Endothelial cell of umbilical vein (primary cell): Measurements from ENCODE around the gene CFAP46. TPM values are rescaled to one million over a fixed set of nuclear protein-coding genes. Genes with fewer than 3 reads are reported as not detected.

Experiments used
- BruUV-seq: library from RNA; stranded (reverse); fragments of 400-500 nt; replicated peaks from 2 replicates; lab custom pipeline; 2021; lab: Mats Ljungman, UMichigan
- CTCF ChIA-PET: fragments of 300-600, 350-600 bp; sonication (Branson Sonifier 250); formaldehyde crosslinking; loops from one replicate; lab custom pipeline; 2021; ENCODE audit warnings: antibody characterized with exemption, inconsistent platforms; lab: Charles Lee
- POLR2A ChIA-PET: fragments of 300-600, 350-600 bp; sonication (Branson Sonifier 250); formaldehyde crosslinking; loops from one replicate; lab custom pipeline; 2021; ENCODE audit warnings: antibody characterized with exemption, inconsistent platforms; lab: Charles Lee
- DNase-seq: peaks from one replicate; pipeline ENCODE4 v3.0.0-alpha.2; 2011; ENCODE audit warnings: low read depth, low spot score
- FAIRE-seq: peaks from 2 replicates; lab custom pipeline; 2011; peaks lifted over from hg19 to GRCh38; lab: Jason Lieb, UNC
- H2AFZ ChIP-seq: 2 replicates; pipeline ENCODE4 v1.6.0; 2012; ENCODE audit warnings: low read depth, low read length, control low read depth, inconsistent platforms
- H3K27ac ChIP-seq: 2 replicates; pipeline ENCODE4 v1.5.1; 2011; ENCODE audit warnings: low read depth, mild to moderate bottlenecking, control low read depth, low read length, moderate library complexity; ENCODE audit not compliant: insufficient read depth
- H3K27me3 ChIP-seq, 2 experiments: 2 replicates each; pipeline versions ENCODE4 v1.6.0 to v1.6.1; 2011; ENCODE audit warnings: low read length in 2 of 2, mixed read lengths in 1 of 2; ENCODE audit not compliant: control insufficient read depth in 2 of 2, insufficient read depth in 2 of 2
- H3K36me3 ChIP-seq, 2 experiments: 2 replicates in 1 of 2; 3 replicates in 1 of 2; pipeline ENCODE4 v1.5.1; 2011; ENCODE audit warnings: low read length in 2 of 2, mild to moderate bottlenecking in 1 of 2, moderate library complexity in 1 of 2; ENCODE audit not compliant: control insufficient read depth in 2 of 2, insufficient read depth in 2 of 2; ENCODE audit errors: extremely low read depth in 1 of 2
- H3K4me1 ChIP-seq: 3 replicates; pipeline ENCODE4 v1.5.1; 2011; ENCODE audit warnings: mild to moderate bottlenecking, low read length; ENCODE audit not compliant: control insufficient read depth, insufficient read depth; ENCODE audit errors: extremely low read depth
- H3K4me2 ChIP-seq: 2 replicates; pipeline ENCODE4 v1.6.1; 2011; ENCODE audit warnings: low read length, control low read depth, mixed read lengths; ENCODE audit not compliant: insufficient read depth
- H3K4me3 ChIP-seq, 3 experiments: fragments of 200-600 bp in 1 of 3; sonication (generic), shearing (Covaris generic) in 1 of 3; replicated peaks in 1 of 3; 2 replicates each; pipeline ENCODE4 v1.5.1; 2011 to 2016; ENCODE audit warnings: control low read depth in 3 of 3, low read length in 3 of 3, mild to moderate bottlenecking in 2 of 3, inconsistent platforms in 1 of 3, low read depth in 1 of 3, moderate library complexity in 1 of 3; ENCODE audit not compliant: insufficient read depth in 1 of 3
- H3K79me2 ChIP-seq: 2 replicates; pipeline ENCODE4 v1.6.0; 2012; ENCODE audit warnings: low read length, inconsistent platforms; ENCODE audit not compliant: control insufficient read depth, insufficient read depth
- H3K9ac ChIP-seq: replicated peaks from 2 replicates; pipeline ENCODE3; 2011; ENCODE audit warnings: low read length, control low read depth; ENCODE audit not compliant: insufficient read depth; ENCODE audit errors: extremely low read depth
- H3K9me1 ChIP-seq: replicated peaks from 3 replicates; pipeline ENCODE4 v1.6.0; 2011; ENCODE audit warnings: mild to moderate bottlenecking, low read length; ENCODE audit not compliant: control insufficient read depth, insufficient read depth; ENCODE audit errors: extremely low read depth
- H3K9me3 ChIP-seq: replicated peaks from 2 replicates; pipeline ENCODE4 v1.5.1; 2012; ENCODE audit warnings: low read length, inconsistent platforms; ENCODE audit not compliant: control insufficient read depth, insufficient read depth
- H4K20me1 ChIP-seq: replicated peaks from 2 replicates; pipeline ENCODE3; 2011; ENCODE audit warnings: mild to moderate bottlenecking, low read length; ENCODE audit not compliant: control insufficient read depth, insufficient read depth; ENCODE audit errors: extremely low read depth
- CTCF ChIP-seq, 2 donors: IDR thresholded peaks; 1 replicate in 1 of 2; 2 replicates in 1 of 2; pipeline ENCODE4 v1.5.1; 2011; ENCODE audit warnings: low read length in 2 of 2, mild to moderate bottlenecking in 2 of 2, moderate library complexity in 2 of 2, control low read depth in 1 of 2, inconsistent platforms in 1 of 2, low read depth in 1 of 2; ENCODE audit not compliant: insufficient read depth in 1 of 2; ENCODE audit errors: extremely low read depth in 1 of 2
- EZH2 ChIP-seq: IDR thresholded peaks from 2 replicates; pipeline ENCODE4 v1.6.1; 2012; ENCODE audit warnings: borderline replicate concordance, low read depth, mild to moderate bottlenecking, moderate library complexity, low read length, inconsistent platforms; ENCODE audit not compliant: severe bottlenecking
- FOS ChIP-seq: IDR thresholded peaks from 2 replicates; pipeline ENCODE4 v1.6.1; 2011; ENCODE audit warnings: mild to moderate bottlenecking, low read length, moderate library complexity, borderline replicate concordance; ENCODE audit not compliant: insufficient read depth
- GATA2 ChIP-seq: IDR thresholded peaks from 2 replicates; pipeline ENCODE4 v1.7.0; 2011; ENCODE audit warnings: low read depth, mild to moderate bottlenecking, moderate library complexity, mixed read lengths, low read length; ENCODE audit not compliant: insufficient read length, insufficient read depth
- JUN ChIP-seq: IDR thresholded peaks from 2 replicates; pipeline ENCODE4 v1.6.1; 2011; ENCODE audit warnings: borderline replicate concordance, low read depth; ENCODE audit not compliant: insufficient read length, insufficient read depth
- MYC ChIP-seq: IDR thresholded peaks from one replicate; pipeline ENCODE4 v1.6.1; 2011; ENCODE audit warnings: mild to moderate bottlenecking, low read depth, low read length
- POLR2A ChIP-seq: IDR thresholded peaks from 2 replicates; pipeline ENCODE4 v1.6.1; 2012; ENCODE audit warnings: low read depth, mild to moderate bottlenecking, control low read depth, low read length
- POLR2AphosphoS5 ChIP-seq: IDR thresholded peaks from 2 replicates; pipeline ENCODE4 v1.6.1; 2012; ENCODE audit warnings: low read depth, mild to moderate bottlenecking, control low read depth, low read length, moderate library complexity; ENCODE audit not compliant: insufficient read depth
- dilution Hi-C: fragments of 300-500 bp; cut with MboI; formaldehyde crosslinking; loops from one replicate; pipeline ENCODE4 v1.15.0; 2019; ENCODE audit warnings: low sequenced_read_pairs; ENCODE audit not compliant: extremely low pct_ligation_motif_present
- intact Hi-C: fragments of 100-400 bp; cut with micrococcal nuclease; formaldehyde crosslinking; loops from one replicate; pipeline ENCODE4 v1.10.0; 2022
- polyA plus RNA-seq, 4 experiments: library from polyadenylated mRNA; depleted of rRNA in 3 of 4; stranded (reverse) in 3 of 4; unstranded in 1 of 4; fragments of >200 nt; gene quantifications; 2 replicates each; pipeline versions ENCODE4 v1.2.1 to v1.2.3, GENCODE V29; 2011 to 2012; ENCODE audit warnings: missing spikeins in 1 of 4
- total RNA-seq: library from RNA; stranded (reverse); gene quantifications from 2 replicates; pipeline ENCODE4 v1.2.3, GENCODE V29; 2021
- TF ChIP-seq, protein P1 (sequence below): IDR thresholded peaks from 2 replicates; pipeline ENCODE4 v1.6.1; 2011; ENCODE audit not compliant: insufficient read depth, insufficient read length

CFAP46 gene
- total and polyA plus RNA-seq, 2 donors (not counting 3 experiments of a cell fraction or from before 2014, with no cell fraction given): 0.75 to 0.98 TPM

DNA sequence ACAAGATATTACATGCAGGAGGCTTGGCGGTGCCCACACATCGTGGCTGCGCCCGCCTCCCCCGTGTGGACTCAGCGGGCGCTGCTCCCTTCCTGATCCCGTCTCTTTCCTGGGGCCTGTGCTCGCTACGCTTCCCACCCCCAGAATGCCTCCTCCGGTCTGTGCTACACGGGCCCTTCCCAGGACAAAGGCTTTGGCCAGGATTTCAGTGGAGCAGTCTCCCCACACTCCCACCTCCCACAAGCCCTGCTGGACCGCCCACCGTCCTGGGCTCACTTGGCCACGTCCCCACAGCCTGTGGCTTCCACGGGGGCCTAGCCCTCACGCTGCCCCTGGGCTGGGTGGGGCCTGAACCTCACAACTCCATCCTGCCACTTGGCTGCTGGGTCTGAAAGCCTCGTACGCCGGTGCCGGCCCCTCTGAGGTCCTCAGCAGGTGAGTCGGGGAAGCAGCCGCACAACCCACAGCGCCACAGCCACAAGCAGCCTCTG, 17.3 kb downstream of the CFAP46 start:
- TF ChIP-seq CTCF (IDR thresholded peaks at IDR 0.05; ENCODE audit: extremely low read depth in 1 of 2, insufficient read depth in 1 of 2, low read depth in 1 of 2, low read length in 2 of 2) (no peak), GATA2 (no peak), POLR2A (no peak), JUN (no peak), FOS (no peak), POLR2AphosphoS5 (no peak), MYC (no peak), EZH2 (no peak)
- TF ChIP-seq, protein P1, sequence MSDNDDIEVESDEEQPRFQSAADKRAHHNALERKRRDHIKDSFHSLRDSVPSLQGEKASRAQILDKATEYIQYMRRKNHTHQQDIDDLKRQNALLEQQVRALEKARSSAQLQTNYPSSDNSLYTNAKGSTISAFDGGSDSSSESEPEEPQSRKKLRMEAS: no peak
- FAIRE-seq (no peak), DNase-seq (no peak)
- Histone ChIP-seq H3K9me1 (no peaks in the 10 kb centered on the region), H3K4me2 (no peak overlapping the region), H4K20me1 (no peaks in the 10 kb centered on the region), H3K36me3 (no peaks in the 10 kb centered on the region), H3K9me3 (no peaks in the 10 kb centered on the region), H3K27me3 (no peaks in the 10 kb centered on the region), H3K27ac (no peak overlapping the region), H3K4me3 (no peak overlapping the region), H2AFZ (no peak overlapping the region), H3K9ac (no peak overlapping the region), H3K79me2 (no peaks in the 10 kb centered on the region), H3K4me1 (no peaks in the 10 kb centered on the region)
- CTCF ChIA-PET: no interaction called here
- dilution Hi-C loops: no loop called here
- BruUV-seq: no TSS peak
- intact Hi-C loops: no loop called here
- POLR2A ChIA-PET: no interaction called here
